Stimulated activated CD4-positive, alpha-beta T cell treated with anti-CD3 and anti-CD28 coated beads, Interleukin-15, amount 100 ng/mL, for 24 hours (primary cell): ENCODE data around the gene MACF1.

ENCODE experiments used
- DNase-seq: peaks from one replicate; pipeline ENCODE4 v3.0.0-alpha.2; 2020

Gene MACF1

GRCh38 chr1:39397487-39397886, 193.0 kb downstream of the MACF1 start:
- DNase-seq = no peak

GRCh38 chr1:39398278-39399021, 194.0 kb downstream of the MACF1 start:
- peak; percentile 64 for DNase-seq

- DNase-seq = no peak
These were observed 196.6 kb downstream of the MACF1 start for GRCh38 chr1:39401106-39401505.

- no peak for DNase-seq
These were observed 200.4 kb downstream of the MACF1 start for GRCh38 chr1:39404876-39405275.

GRCh38 chr1:39405358-39405757, 200.9 kb downstream of the MACF1 start:
- DNase-seq = no peak

GRCh38 chr1:39406533-39407450, 202.3 kb downstream of the MACF1 start:
- DNase-seq = no peak

- no peak for DNase-seq
These were observed 203.0 kb downstream of the MACF1 start for GRCh38 chr1:39407510-39407895.

GRCh38 chr1:39407896-39408640, 203.6 kb downstream of the MACF1 start:
- DNase-seq = no peak

GRCh38 chr1:39408641-39409054, 204.2 kb downstream of the MACF1 start:
- peak; percentile 93 for DNase-seq

- DNase-seq = peak; percentile 45
These were observed 204.7 kb downstream of the MACF1 start for GRCh38 chr1:39409055-39409816.

- DNase-seq = peak; percentile 72
These were observed 206.5 kb downstream of the MACF1 start for GRCh38 chr1:39410915-39411436.

GRCh38 chr1:39411526-39412478, 207.3 kb downstream of the MACF1 start:
- DNase-seq = no peak

- DNase-seq = no peak
These were observed 208.4 kb downstream of the MACF1 start for GRCh38 chr1:39412892-39413291.

GRCh38 chr1:39413902-39414528, 209.5 kb downstream of the MACF1 start:
- DNase-seq = no peak

GRCh38 chr1:39415553-39415952, 211.1 kb downstream of the MACF1 start:
- no peak for DNase-seq

- no peak for DNase-seq
These were observed 212.1 kb downstream of the MACF1 start for GRCh38 chr1:39416609-39417008.

- DNase-seq = no peak
These were observed 213.7 kb downstream of the MACF1 start for GRCh38 chr1:39418236-39418635.

- DNase-seq = no peak
These were observed 216.0 kb downstream of the MACF1 start for GRCh38 chr1:39420493-39420892.

GRCh38 chr1:39422614-39423013, 218.1 kb downstream of the MACF1 start:
- no peak for DNase-seq

GRCh38 chr1:39425151-39425550, 220.7 kb downstream of the MACF1 start:
- no peak for DNase-seq

GRCh38 chr1:39425634-39426033, 221.1 kb downstream of the MACF1 start:
- DNase-seq = no peak
